Measurements from ENCODE around the gene LEO1. TPM values are rescaled to one million over a fixed set of nuclear protein-coding genes. Genes with fewer than 3 reads are reported as not detected.

LEO1 gene
- total RNA-seq, 2 donors from 2014 or later: 5.7 to 9.9 TPM

- ATAC-seq: no peak
- 55 to 57% methylated on average over 2 of the region's 2 CpGs for WGBS, 2 donors
- H3K36me3 ChIP-seq (replicated peaks in 1 of 2; ENCODE audit: insufficient read depth in 1 of 2, low read depth in 2 of 2): no peaks in the 10 kb centered on the region
- intact Hi-C loops (cut with DNase I): no loop called here
- no peak overlapping the region for H3K4me3 ChIP-seq
- DNase-seq: no peak
- H3K27ac ChIP-seq: no peak overlapping the region
- TF ChIP-seq CTCF (IDR thresholded peaks at IDR 0.05) (no peak), POLR2A (IDR thresholded peaks at IDR 0.05) (no peak)
- no peaks in the 10 kb centered on the region for H3K9me3 ChIP-seq
- H3K4me1 ChIP-seq: peaks cover 6% of the 10 kb centered on the region
- no peaks in the 10 kb centered on the region for H3K27me3 ChIP-seq
Observed at GRCh38 chr15:52008698-52009434, 37.3 kb upstream of the LEO1 start.

- ATAC-seq (no peak), DNase-seq (no peak)
- Histone ChIP-seq H3K27ac (no peak overlapping the region), H3K4me3 (no peak overlapping the region), H3K27me3 (no peaks in the 10 kb centered on the region), H3K36me3 (replicated peaks in 1 of 2; ENCODE audit: insufficient read depth in 1 of 2, low read depth in 2 of 2) (no peaks in the 10 kb centered on the region), H3K9me3 (no peaks in the 10 kb centered on the region), H3K4me1 (peaks cover 6% of the 10 kb centered on the region)
- 83 to 90% methylated on average over 5 of the region's 5 CpGs for WGBS, 2 donors
- intact Hi-C loops (cut with DNase I): no loop called here
- no peak for TF ChIP-seq CTCF (IDR thresholded peaks at IDR 0.05)
- TF ChIP-seq POLR2A (IDR thresholded peaks at IDR 0.05): no peak
Observed at GRCh38 chr15:52008359-52008697, 36.8 kb upstream of the LEO1 start.

GRCh38 chr15:52006702-52007340 is 35.2 kb upstream of the LEO1 start:
- no peak overlapping the region for H3K27ac ChIP-seq
- no peaks in the 10 kb centered on the region for H3K36me3 ChIP-seq (replicated peaks in 1 of 2; ENCODE audit: insufficient read depth in 1 of 2, low read depth in 2 of 2)
- ATAC-seq (no peak), DNase-seq (no peak)
- peaks cover 6% of the 10 kb centered on the region for H3K4me1 ChIP-seq
- H3K4me3 ChIP-seq: no peak overlapping the region
- intact Hi-C loops (cut with DNase I): no loop called here
- H3K9me3 ChIP-seq: no peaks in the 10 kb centered on the region
- no peaks in the 10 kb centered on the region for H3K27me3 ChIP-seq
- WGBS, 2 donors: 72 to 76% methylated on average over 3 of the region's 3 CpGs
- TF ChIP-seq CTCF (IDR thresholded peaks at IDR 0.05): no peak
- no peak for TF ChIP-seq POLR2A (IDR thresholded peaks at IDR 0.05)

- intact Hi-C loops (cut with DNase I): no loop called here
- DNase-seq: no peak
- no peaks in the 10 kb centered on the region for H3K36me3 ChIP-seq (replicated peaks in 1 of 2; ENCODE audit: insufficient read depth in 1 of 2, low read depth in 2 of 2)
- H3K4me1 ChIP-seq: peaks cover 6% of the 10 kb centered on the region
- TF ChIP-seq CTCF (IDR thresholded peaks at IDR 0.05): no peak
- no peak for ATAC-seq
- no peaks in the 10 kb centered on the region for H3K9me3 ChIP-seq
- no peak overlapping the region for H3K27ac ChIP-seq
- 78 to 79% methylated on average over 5 of the region's 5 CpGs for WGBS, 2 donors
- no peaks in the 10 kb centered on the region for H3K27me3 ChIP-seq
- H3K4me3 ChIP-seq: no peak overlapping the region
Observed at GRCh38 chr15:52005748-52006701, 34.4 kb upstream of the LEO1 start.

Measured in body of pancreas (tissue), 4 donors.